ENCODE measurements around the gene SEC24C.

- TF ChIP-seq CTCF (IDR thresholded peaks at IDR 0.05; ENCODE audit: low read depth, low read length) (no peak), EZH2phosphoT487 (IDR thresholded peaks at IDR 0.05; ENCODE audit: low read depth) (no peak)
These were observed 59.6 kb downstream of the SEC24C start for GRCh38 chr10:73803680-73804286.
